Stimulated activated CD8-positive, alpha-beta memory T cell treated with anti-CD3 and anti-CD28 coated beads, Interleukin-4, amount 100 ng/mL, for 4 hours (primary cell): Measurements from ENCODE around the gene GAS5.
A peak's percentile ranks its signal among the peaks of the same experiment; 100 is the strongest.
"Not testable (repeated sequence)": the region's sequence is repeated elsewhere in the genome, so short reads cannot be mapped to it uniquely, and the experiment has no call there.

ENCODE experiments used
- DNase-seq, 2 donors: peaks; one replicate each; pipeline ENCODE4 v3.0.0-alpha.2; 2020; ENCODE audit warnings: low read depth in 2 of 2, low spot score in 1 of 2

The GAS5 gene

GRCh38 chr1:173870252-173871075 lies 2.7 kb upstream of the GAS5 start:
- DNase-seq, result no peak

- DNase-seq, result no peak
Measured at GRCh38 chr1:173869021-173869359, 1.2 kb upstream of the GAS5 start.

DNA sequence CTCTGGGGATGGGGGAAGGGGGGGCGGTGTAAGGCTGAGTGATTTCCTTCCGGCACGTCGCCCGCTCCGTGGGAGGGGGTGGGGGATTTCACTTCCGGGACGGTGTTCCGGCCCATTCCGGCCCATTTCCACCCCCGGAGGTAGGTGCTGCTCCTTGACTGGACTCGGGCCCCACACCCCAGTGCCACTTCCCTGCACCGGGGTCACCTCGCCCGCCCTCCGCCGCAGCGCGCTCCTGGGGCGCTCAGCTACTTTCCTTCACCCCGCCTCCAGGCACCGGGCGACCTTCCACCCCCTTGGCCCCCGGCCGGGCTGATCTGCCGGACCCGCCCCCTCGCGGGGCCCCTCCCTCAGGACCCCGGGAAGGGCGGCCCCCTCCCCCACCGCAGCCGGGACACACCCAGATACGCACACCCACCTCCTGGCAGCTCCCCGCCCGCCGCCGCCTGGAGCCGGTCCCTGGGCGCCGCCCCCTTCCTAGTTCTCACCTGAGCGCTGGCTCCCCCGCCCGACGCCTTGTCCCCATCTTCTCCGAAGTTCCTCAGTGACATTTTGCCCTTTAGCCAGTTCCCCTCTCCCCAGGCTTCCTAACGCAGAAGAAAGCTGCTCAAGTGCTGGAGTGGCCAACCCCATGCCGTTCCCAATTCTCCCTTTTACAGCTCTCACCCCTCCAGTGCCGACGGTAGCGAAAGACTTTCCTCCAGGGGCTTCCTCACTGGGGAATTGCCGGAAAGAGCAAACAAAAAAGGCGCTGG lies 654 bp upstream of the GAS5 start, which contains the start of gene ZBTB37:
Gene ZBTB37, plus strand, starts transcription at position 115 of the 755 bp plus-strand sequence. CDS start 1,846 bp downstream, outside the sequence.
- DNase-seq, result peak; percentile 80 to 86

- no peak for DNase-seq
Measured at GRCh38 chr1:173867141-173867752, 542 bp downstream of the GAS5 start.

DNA sequence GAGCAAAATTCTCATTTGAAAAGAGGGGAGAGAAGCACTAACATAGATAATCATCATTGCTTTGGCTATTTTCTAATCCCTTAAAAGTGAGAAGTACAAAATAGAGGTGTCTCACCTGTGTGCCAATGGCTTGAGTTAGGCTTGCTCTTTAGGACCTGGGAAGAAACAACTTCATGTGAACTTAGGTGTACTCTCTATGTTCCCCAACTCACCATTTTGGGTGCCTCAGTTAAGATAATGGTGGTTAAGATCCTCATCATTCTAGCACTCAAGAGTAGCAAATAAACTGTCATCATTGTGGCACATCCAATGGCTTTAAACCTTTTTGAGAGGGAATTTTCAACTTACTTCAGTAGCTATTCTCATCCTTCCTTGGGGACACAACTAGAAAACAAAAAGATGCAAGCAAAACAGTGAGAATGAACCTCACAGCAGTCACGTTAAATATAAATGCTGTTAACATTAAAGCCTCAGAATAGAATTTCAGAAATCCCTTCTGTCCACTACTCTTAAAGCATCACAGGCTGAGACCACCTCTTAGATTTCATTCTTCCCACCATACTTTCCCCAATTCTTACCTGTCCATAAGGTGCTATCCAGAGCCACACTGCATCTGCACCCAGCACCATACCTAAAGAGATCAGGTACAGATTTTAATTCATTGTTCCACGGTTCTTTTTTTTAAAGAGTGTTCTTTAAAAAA lies 1.2 kb downstream of the GAS5 start:
- no peak for DNase-seq

- DNase-seq, result no peak
Measured at GRCh38 chr1:173865468-173866164, 2.2 kb downstream of the GAS5 start.

DNA sequence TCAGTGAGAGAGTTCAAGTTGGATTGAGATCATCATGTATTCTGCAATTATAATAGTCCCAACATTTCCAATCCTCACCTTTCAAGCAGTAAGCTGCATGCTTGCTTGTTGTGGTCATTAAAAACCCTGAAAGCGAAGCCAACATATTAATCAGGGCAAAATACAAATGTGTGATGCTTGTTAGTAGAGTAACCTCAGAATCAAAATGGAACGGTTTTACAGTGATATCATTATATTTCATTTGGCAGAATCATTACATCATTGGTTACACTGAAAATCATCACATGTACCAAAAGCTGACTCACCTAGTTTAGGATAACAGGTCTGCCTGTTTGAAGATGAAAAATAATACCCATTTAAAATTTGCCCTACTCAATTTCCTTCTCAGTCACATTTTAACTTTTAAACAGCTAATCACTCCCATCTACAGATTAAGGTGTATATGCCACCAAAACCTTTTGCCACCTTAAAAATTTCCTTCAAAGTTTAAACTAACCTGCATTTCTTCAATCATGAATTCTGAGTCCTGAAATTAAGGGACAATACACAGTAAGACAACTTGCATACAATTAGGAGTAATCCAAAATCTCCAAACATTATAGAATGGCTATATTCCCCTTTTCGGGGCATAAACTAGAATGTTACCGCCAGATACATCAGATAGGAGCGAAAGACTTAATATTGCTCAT lies 3.5 kb downstream of the GAS5 start:
- DNase-seq, result no peak

GRCh38 chr1:173863224-173864161 lies 4.3 kb downstream of the GAS5 start:
- no peak for DNase-seq

DNA sequence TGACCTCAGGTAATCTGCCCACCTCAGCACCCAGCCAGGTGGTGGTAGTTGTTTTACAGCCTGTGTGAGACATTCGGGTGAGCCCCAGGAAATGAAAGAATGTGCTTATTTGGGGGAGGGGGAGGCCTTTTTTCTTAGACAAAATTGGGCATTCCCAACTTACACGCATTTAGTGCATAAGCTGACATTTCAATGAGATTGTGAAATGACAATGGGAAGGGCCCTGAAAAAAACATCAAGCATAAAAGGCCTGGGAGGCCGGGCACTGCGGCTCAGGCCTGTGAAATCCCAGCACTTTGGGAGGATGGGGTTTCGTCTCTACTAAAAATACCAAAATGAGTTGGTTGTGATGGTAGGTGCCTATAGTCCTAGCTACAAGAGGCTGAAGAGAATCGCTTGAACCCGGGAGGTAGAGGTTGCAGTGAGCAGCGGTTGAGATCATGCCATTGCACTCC lies 5.0 kb downstream of the GAS5 start:
- no peak for DNase-seq

DNA sequence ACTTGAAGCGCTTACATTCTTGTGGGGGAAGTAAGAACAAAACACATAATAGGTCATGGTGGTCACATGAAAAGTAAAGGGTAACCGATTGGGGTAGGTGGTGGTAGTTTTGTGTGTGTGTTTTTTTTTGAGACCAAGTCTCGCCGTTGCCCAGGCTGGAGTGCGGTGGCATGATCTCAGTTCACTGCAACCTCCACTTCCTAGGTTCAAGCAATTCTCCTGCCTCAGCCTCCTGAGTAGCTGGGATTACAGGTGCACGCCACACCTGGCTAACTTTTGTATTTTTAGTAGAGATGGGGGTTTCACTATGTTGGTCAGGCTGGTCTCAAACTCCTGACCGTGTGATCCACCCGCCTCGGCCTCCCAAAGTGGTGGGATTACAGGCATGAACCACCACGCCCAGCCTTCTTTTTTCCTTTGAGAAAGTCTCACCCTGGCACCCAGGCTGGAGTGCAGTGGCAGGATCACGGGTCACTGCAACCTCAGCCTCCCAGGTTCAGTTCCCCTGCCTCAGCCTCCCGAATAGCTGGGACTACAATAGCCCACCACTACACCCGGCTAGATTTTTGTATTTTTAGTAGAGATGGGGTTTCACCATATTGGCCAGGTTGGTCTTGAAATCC lies 5.5 kb downstream of the GAS5 start:
- not testable (repeated sequence) for DNase-seq

- DNase-seq, result no peak
Measured at GRCh38 chr1:173861731-173862145, 6.1 kb downstream of the GAS5 start.

DNA sequence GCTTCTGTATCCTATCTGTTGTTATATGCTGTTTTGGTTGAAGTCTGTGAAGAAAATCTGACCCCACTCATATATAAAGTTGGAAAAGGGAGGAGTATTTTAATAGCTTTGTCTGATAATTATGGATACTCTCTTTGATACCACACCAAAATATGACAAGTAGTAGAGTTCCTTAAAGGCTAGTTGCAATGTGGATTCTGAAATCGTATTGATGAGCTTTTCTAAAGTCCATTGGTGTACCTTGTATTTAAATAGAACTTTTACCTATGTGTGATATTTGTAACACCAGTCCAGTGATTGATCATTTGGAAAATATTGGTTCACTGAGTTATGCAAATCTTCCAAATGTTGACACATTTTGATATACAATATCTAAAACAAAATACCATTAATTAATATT lies 7.7 kb downstream of the GAS5 start:
- DNase-seq, result no peak

GRCh38 chr1:173859547-173859946 lies 8.2 kb downstream of the GAS5 start:
- DNase-seq, result not testable (repeated sequence)

GRCh38 chr1:173857363-173857917 lies 10.3 kb downstream of the GAS5 start:
- no peak for DNase-seq

GRCh38 chr1:173856903-173857302 lies 10.9 kb downstream of the GAS5 start:
- DNase-seq, result no peak

- DNase-seq, result no peak
Measured at GRCh38 chr1:173856014-173856413, 11.8 kb downstream of the GAS5 start.

DNA sequence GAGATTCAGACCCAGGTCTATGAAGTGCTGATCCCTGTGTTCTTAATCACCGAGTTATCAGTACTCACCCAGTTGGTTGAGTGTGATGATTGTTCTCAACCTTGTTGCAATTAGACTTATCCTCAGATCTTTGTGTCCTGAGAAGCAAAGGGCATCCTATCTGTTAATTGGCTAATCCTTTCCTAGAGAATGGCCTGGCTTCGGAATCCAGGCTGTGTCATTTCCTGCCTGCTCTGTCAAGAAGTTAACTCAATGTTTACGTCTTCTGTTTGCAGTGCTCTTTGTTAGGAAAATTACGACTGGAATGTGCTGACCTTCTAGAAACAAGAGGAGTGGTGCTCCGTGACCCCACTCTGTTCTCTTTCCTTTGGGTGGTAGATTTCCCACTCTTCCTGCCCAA lies 14.7 kb downstream of the GAS5 start:
- DNase-seq, result no peak

- no peak for DNase-seq
Measured at GRCh38 chr1:173852105-173852504, 15.7 kb downstream of the GAS5 start.
